Skeletal muscle satellite cell (primary cell): Measurements from ENCODE around the gene DGUOK.

Experiments
- H3K27me3 ChIP-seq: 2 replicates; pipeline ENCODE4 v1.7.0; 2013; ENCODE audit warnings: low read length; ENCODE audit not compliant: control insufficient read depth, insufficient read depth
- H3K36me3 ChIP-seq: 2 replicates; pipeline ENCODE4 v1.7.0; 2013; ENCODE audit warnings: mild to moderate bottlenecking, control low read depth, low read length; ENCODE audit not compliant: insufficient read depth
- H3K4me1 ChIP-seq: 2 replicates; pipeline ENCODE4 v1.7.0; 2013; ENCODE audit warnings: low read length; ENCODE audit not compliant: control insufficient read depth, insufficient read depth
- H3K4me2 ChIP-seq: 2 replicates; pipeline ENCODE4 v1.7.0; 2013; ENCODE audit warnings: mild to moderate bottlenecking, low read length
- H3K4me3 ChIP-seq: 2 replicates; pipeline ENCODE4 v1.7.0; 2013; ENCODE audit warnings: low read length
- H3K9ac ChIP-seq: 2 replicates; pipeline ENCODE4 v1.7.0; 2013; ENCODE audit warnings: mild to moderate bottlenecking, low read depth, low read length, moderate library complexity
- H3K9me3 ChIP-seq: replicated peaks from 2 replicates; pipeline ENCODE4 v1.7.0; 2013; ENCODE audit warnings: mild to moderate bottlenecking, control low read depth, low read length

DGUOK gene

DNA sequence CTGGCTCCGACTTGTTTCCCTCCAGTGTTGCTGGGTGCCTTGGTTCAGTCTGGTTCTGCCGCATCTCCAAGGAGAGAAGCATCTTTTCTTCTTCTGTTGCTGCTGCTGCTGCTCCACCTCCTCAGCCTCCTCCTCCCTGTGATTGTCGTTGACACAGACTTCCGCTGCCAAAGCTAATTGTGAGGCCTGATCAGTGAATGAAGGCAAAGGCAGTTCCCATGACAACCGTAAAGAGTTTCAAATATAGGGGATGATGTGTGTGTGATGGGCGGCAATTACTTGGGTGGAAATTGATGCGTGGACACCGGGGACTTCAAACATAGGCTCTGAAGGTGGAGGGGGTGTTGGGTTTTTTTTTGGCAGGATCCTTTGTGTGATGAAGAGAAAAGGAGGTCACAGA lies 71.8 kb downstream of the DGUOK start:
- H3K4me3 ChIP-seq, result no peak overlapping the region
- no peaks in the 10 kb centered on the region for H3K27me3 ChIP-seq
- H3K9ac ChIP-seq, result no peak overlapping the region
- no peaks in the 10 kb centered on the region for H3K9me3 ChIP-seq
- peaks cover 33% of the 10 kb centered on the region for H3K4me1 ChIP-seq
- H3K4me2 ChIP-seq, result no peak overlapping the region
- H3K36me3 ChIP-seq, result no peaks in the 10 kb centered on the region

DNA sequence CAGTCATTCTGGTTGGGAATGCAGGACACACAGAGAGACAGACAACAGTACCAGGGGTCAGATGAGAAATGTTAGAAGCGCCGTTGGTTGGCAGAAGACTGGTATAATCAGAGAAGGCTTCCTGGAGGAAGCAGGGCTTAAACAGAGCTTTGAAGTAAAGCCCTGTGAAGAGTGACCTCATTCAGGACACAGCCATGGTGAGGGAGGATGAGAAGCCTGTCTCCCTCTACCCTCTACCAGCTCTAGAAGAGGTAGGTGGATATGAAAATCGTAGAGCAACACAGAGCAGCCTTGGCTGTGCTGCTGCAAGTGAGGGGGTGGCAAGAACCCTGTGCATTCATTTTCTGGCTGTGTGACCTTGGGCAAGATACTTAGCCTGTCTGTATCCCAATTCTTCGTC lies 72.3 kb downstream of the DGUOK start:
- H3K9me3 ChIP-seq, result no peaks in the 10 kb centered on the region
- no peaks in the 10 kb centered on the region for H3K27me3 ChIP-seq
- H3K36me3 ChIP-seq, result no peaks in the 10 kb centered on the region
- H3K9ac ChIP-seq, result no peak overlapping the region
- H3K4me3 ChIP-seq, result no peak overlapping the region
- H3K4me2 ChIP-seq, result no peak overlapping the region
- H3K4me1 ChIP-seq, result peaks cover 32% of the 10 kb centered on the region

GRCh38 chr2:73999881-74000597 lies 73.4 kb downstream of the DGUOK start:
- Histone ChIP-seq H3K9ac (no peak overlapping the region), H3K27me3 (no peaks in the 10 kb centered on the region), H3K36me3 (no peaks in the 10 kb centered on the region), H3K4me3 (no peak overlapping the region), H3K9me3 (no peaks in the 10 kb centered on the region), H3K4me1 (peaks cover 41% of the 10 kb centered on the region), H3K4me2 (peak overlapping the region; percentile 20)

- Histone ChIP-seq H3K9ac (no peak overlapping the region), H3K36me3 (peaks cover 2% of the 10 kb centered on the region), H3K27me3 (no peaks in the 10 kb centered on the region), H3K4me1 (peaks cover 46% of the 10 kb centered on the region), H3K4me2 (no peak overlapping the region), H3K9me3 (no peaks in the 10 kb centered on the region), H3K4me3 (no peak overlapping the region)
Observed at GRCh38 chr2:74000666-74001065, 74.0 kb downstream of the DGUOK start.

GRCh38 chr2:74001121-74001520 lies 74.4 kb downstream of the DGUOK start:
- H3K36me3 ChIP-seq, result peaks cover 5% of the 10 kb centered on the region
- no peak overlapping the region for H3K4me2 ChIP-seq
- no peak overlapping the region for H3K4me3 ChIP-seq
- H3K4me1 ChIP-seq, result peaks cover 50% of the 10 kb centered on the region
- H3K9me3 ChIP-seq, result no peaks in the 10 kb centered on the region
- H3K9ac ChIP-seq, result no peak overlapping the region
- no peaks in the 10 kb centered on the region for H3K27me3 ChIP-seq

DNA sequence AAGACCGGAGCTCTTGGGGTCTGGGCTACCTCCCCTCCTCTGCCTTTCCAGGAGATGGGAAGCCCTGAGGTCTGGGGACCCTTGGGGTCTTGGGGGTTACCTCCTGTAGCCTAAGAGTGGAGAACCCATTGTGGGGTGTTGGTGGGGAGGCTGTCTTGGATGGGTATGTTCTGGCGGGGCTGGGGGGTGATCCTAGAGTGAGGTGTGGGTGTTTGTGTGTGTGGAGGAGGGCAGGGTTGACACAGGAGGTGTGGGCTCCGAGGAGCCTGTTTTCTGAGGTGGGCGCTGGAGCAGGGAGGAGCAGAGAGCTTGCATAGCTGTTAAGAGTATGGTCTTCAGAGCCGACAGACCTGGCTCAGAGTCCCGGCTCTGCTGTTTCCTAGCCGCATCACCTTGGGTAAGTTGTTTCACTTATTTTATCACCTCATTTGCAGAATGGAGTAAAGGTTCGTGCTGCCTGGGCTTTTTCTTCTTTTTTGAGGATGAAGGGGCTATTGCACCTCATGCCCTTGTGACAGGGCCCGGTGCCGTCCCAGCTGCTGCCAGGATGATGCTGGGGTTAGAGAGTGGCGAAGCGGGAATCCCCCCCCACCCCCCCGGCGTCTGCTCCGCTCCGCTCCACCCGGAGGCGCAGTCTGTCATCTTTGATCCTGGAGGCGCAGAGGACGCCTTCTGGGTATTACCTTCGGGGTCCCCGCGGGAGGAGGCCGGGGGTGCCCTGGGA lies 75.3 kb downstream of the DGUOK start:
- Histone ChIP-seq H3K4me1 (peaks cover 59% of the 10 kb centered on the region), H3K9ac (no peak overlapping the region), H3K36me3 (peaks cover 5% of the 10 kb centered on the region), H3K9me3 (no peaks in the 10 kb centered on the region), H3K27me3 (no peaks in the 10 kb centered on the region), H3K4me2 (peak overlapping the region; percentile 98), H3K4me3 (peak overlapping the region; percentile 74)

DNA sequence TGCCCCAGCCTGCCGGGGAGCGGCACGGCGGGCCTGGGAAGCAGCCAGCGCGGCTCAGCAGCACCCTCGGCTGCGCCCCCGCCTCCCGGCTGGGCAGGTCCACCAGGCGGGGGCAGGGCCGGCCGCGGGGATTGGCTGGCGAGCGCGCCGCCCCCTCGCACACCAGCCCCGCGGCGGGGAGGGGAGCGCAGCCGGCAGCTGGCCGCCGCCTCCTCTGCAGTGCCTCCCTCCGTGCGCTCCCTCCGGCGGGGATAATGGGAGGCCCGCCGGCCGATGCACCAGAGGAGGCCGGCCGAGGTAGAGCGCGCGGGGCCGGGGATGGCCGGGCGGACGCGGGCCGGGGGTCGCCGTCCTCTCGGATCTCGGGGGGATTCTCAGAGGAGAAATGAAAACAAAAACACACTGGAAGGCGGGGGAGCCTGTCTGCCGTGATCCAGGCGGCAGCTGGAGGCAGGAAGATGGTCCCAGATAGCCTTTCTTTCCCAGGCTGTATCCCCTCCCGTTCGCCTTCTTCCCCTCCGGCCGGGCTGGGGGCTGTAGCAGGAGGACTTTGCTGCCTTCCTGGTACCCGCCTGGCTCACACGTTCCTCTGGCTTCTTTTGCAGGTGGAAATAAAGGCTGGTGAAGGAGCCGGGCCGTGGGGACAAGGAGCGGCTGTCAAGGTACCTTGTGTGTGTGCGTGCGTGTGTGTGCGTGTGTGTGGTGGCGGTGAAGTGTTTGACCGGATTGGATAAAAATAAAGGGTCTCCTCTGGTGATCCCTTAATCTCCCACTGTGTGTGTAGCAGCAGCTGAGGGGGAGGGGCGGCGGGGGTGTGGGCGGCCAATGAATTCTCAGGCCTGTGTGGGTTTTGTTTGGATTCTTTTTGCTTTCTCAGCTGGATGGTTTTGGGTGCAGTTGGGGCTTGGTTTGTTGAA lies 76.1 kb downstream of the DGUOK start:
- no peaks in the 10 kb centered on the region for H3K9me3 ChIP-seq
- peaks cover 5% of the 10 kb centered on the region for H3K36me3 ChIP-seq
- peak overlapping the region; percentile 58 for H3K9ac ChIP-seq
- H3K4me1 ChIP-seq, result peaks cover 60% of the 10 kb centered on the region
- H3K4me2 ChIP-seq, result peak overlapping the region; percentile 98
- no peaks in the 10 kb centered on the region for H3K27me3 ChIP-seq
- peak overlapping the region; percentile 74 for H3K4me3 ChIP-seq

DNA sequence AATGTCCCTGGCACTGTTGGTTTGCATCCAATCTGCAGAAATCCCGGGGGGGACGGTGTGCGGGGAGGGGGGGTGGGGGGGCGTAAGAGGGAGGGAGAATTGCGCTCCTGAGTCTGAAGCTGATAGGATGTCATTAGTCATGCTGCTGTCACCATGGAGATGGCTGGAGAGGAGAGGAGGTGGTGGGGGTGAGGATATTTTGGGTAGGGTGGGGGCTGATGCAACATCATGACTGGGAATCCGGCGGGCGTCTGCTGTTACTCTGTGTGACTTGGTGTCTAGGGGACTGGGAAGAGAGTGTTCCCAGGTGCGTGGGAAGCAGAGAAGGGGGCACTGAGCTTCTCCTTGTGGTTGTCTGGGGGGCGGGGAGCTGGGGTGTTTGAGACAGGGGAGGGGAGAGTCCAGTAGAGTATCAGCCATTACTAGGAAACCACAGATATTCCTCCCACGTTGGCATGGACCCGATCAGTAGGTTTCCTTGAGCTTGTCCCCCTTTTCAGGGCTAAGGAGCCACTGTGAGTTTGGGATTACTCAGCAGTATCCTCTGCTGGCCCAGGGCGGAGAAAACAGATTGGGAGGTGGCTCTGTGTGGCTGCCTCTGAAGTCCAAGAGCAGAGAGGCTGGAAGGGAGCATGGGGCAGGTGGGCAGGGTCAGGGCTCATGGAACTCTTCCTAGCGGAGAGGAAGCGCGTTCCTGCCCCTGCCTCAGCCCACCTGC lies 77.0 kb downstream of the DGUOK start:
- H3K4me3 ChIP-seq, result peak overlapping the region; percentile 74
- peak overlapping the region; percentile 48 for H3K9ac ChIP-seq
- H3K4me2 ChIP-seq, result peak overlapping the region; percentile 98
- peaks cover 60% of the 10 kb centered on the region for H3K4me1 ChIP-seq
- H3K27me3 ChIP-seq, result no peaks in the 10 kb centered on the region
- H3K9me3 ChIP-seq, result no peaks in the 10 kb centered on the region
- peaks cover 5% of the 10 kb centered on the region for H3K36me3 ChIP-seq

- Histone ChIP-seq H3K4me3 (peak overlapping the region; percentile 74), H3K4me2 (peak overlapping the region; percentile 98), H3K9me3 (no peaks in the 10 kb centered on the region), H3K4me1 (peaks cover 62% of the 10 kb centered on the region), H3K36me3 (peaks cover 5% of the 10 kb centered on the region), H3K9ac (peak overlapping the region; percentile 48), H3K27me3 (no peaks in the 10 kb centered on the region)
Observed at GRCh38 chr2:74004212-74005182, 77.8 kb downstream of the DGUOK start.

DNA sequence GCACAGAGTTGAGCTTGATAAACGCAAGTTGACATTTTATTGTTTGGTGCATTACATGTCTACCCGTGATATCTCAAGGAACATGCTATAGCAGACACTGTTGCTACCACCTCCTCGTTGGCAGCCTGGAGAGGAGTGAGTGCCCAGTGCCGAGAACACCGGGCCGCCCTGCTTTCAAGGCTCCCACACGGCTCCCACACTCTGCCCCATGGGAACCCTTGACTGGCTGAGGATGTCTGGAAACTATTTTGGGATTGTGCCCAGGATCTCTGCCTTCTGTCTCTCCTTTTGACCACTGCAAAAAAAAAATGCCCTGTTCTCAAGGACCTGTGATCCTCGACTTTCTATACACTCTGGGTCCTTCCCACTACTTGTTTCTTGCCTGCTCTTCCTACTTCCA lies 79.1 kb downstream of the DGUOK start:
- Histone ChIP-seq H3K9ac (no peak overlapping the region), H3K4me1 (peaks cover 61% of the 10 kb centered on the region), H3K27me3 (no peaks in the 10 kb centered on the region), H3K9me3 (no peaks in the 10 kb centered on the region), H3K4me3 (no peak overlapping the region), H3K36me3 (peaks cover 5% of the 10 kb centered on the region), H3K4me2 (no peak overlapping the region)
